GM18519 (cell line): ENCODE data around the gene PSMB5.
A peak's percentile ranks its signal among the peaks of the same experiment; 100 is the strongest.
"Not testable (repeated sequence)": the region's sequence is repeated elsewhere in the genome, so short reads cannot be mapped to it uniquely, and the experiment has no call there.

ENCODE experiments used
- ATAC-seq: cut with Tn5 transposase; IDR thresholded peaks from one replicate; pipeline ENCODE4 v1.9.1; 2021; ENCODE audit warnings: mild to moderate bottlenecking, moderate library complexity; ENCODE audit not compliant: unreplicated experiment, low FRiP score

The PSMB5 gene

GRCh38 chr14:23020143-23021128, 14.3 kb downstream of the PSMB5 start:
- ATAC-seq: no peak

DNA sequence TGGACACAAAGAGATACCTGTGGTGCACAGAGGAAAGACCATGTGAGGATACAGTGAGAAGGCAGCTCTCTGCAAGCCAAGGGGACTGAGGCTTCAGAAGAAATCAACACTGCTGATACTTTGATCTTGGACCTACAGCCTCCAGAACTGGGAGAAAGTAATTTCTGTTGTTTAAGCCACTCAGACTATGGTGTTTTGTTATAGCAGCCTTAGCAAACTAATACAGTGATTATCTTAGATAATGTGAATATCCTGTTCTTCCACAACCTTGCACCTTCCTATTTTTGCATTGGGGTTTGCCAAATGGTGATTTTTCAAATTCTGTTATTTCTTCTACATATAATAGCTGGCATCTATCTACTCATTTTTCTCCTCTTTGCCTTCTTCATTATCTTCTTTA, 16.6 kb downstream of the PSMB5 start:
- ATAC-seq: no peak

DNA sequence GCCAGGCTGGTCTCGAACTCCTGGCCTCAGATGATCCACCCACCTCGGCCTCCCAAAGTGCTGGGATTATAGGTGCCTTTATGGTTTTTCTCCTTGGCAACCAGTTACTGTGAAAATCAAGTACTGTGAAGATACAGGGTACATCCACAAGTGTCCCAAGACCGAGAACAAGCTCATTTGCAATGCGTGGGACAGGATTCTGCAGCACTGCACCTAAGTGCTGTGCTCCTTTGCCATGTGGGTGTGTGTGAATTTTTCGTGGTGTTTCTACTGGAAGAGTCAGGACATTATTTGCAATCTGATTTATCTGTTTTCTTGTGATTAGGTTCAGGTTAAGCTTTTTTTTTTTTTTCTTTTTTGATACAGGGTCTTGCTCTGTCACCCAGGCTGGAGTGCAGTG, 17.6 kb downstream of the PSMB5 start:
- no peak for ATAC-seq

DNA sequence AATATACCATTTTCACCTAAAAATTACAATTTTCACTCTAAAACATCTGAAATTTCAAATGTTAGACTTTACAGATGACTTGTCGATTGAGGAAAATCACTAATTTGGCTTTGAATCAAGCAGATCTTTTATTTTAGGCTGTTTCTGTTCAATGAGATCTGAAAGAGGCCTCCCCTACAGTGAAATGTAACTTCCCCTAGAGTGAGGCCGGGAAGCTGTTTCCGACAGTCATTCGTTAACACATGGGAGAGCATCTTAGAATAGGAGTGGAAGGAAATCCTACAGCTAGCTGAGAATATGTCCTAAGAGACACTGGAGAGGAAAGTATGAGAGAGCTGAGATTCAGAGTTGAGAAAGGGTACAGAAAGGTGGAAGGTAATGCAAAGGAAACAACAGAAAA, 19.1 kb downstream of the PSMB5 start:
- ATAC-seq: no peak

DNA sequence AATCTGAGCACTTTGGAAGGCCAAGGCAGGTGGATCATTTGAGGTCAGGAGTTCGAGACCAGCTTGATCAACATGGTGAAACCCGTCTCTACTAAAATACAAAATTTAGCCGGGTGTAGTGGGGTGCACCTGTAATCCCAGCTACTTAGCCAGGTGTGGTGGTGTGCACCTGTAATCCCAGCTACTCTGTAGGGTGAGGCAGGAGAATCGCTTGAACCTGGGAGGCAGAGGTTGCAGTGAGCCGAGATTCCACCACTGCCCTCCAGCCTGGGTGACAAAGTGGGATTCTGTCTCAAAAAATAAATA, 21.0 kb downstream of the PSMB5 start:
- ATAC-seq: not testable (repeated sequence)

- no peak for ATAC-seq
Measured at GRCh38 chr14:23013054-23013748, 21.5 kb downstream of the PSMB5 start.

- ATAC-seq: no peak
Measured at GRCh38 chr14:23009939-23010726, 24.6 kb downstream of the PSMB5 start, which contains the start of gene C14orf93. Gene C14orf93, minus strand, starts transcription at chr14:23010143. Its CDS starts 11,120 bp downstream, at chr14:22999023.

GRCh38 chr14:23009483-23009938, 25.2 kb downstream of the PSMB5 start:
- ATAC-seq: no peak

GRCh38 chr14:23008831-23009230, 25.9 kb downstream of the PSMB5 start:
- ATAC-seq: no peak

- peak; percentile 79 for ATAC-seq
Measured at GRCh38 chr14:23006544-23007419, 27.9 kb downstream of the PSMB5 start.

- ATAC-seq: no peak
Measured at GRCh38 chr14:23006188-23006534, 28.5 kb downstream of the PSMB5 start.

DNA sequence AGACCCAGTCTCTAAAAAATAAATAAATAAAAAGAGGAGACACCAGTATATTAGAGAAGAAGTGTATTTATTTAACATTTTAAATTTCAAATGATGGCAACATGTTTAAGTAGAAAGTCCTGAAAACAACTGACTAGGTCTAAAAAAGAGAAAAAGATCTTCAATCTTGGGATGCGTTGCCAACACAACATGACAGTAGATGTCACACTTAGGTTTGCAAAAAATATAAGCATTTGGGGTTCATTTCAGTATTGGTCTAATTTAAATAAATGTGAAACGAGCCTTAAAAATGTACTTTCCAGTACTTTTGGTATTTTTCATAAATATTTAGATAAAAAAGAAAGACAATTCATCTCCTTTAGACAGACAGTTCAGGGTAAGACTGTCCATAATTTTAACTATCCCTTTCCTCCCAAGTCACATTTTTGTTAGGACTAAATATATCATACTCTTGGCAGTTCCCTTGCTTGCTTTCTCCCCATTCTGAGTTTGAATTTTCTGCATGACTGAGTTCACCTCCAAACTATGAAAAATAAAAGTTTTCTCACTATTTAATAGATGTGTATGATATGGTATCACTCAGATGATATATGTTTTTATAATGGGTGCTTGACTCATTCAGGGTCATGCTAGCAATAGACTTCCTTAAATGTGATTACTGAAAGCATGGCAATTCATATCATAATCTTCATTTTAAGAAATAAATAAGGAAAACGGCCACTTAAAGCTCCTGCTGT, 29.1 kb downstream of the PSMB5 start:
- no peak for ATAC-seq

DNA sequence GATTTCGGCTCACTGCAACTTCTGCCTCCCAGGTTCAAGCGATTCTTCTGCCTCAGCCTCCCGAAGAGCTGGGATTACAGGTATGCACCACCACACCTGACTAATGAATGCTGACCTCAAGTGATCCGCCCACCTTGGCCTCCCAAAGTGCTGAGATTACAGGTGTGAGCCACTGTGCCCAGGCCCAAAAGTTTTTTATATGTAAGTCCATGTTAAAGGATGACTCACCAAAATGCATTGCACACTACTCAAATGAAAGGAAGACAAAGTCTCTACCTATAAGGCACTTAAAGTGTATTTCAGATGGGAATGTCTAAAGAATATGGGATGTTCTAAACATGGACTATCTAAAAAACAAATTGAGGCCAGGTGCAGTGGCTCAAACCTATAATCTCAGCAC, 30.4 kb downstream of the PSMB5 start:
- ATAC-seq: not testable (repeated sequence)

GRCh38 chr14:23002592-23002991, 32.1 kb downstream of the PSMB5 start:
- ATAC-seq: no peak

DNA sequence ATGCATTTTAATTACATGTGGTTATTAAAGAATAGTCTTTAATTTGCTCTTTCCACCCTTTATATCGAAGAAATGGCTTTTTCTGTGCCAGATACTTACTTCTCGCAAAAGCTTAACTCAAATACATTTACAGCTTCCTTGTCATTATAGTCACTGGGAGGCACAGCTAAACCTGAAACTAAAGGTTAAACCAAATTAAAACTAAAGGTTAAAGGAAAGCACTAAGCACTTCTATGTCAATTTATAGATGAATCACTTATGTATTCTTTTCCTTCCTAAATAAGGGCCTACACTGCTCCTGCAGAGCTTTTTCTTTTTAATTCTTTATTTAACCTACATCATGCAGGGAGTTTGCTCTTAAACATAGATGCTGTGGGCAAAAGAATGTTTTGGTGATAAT, 33.8 kb downstream of the PSMB5 start:
- no peak for ATAC-seq

GRCh38 chr14:22998329-22999012, 36.2 kb downstream of the PSMB5 start:
- no peak for ATAC-seq

- no peak for ATAC-seq
Measured at GRCh38 chr14:22997676-22998323, 36.9 kb downstream of the PSMB5 start.
